NK-92 treated with Interleukin-12 subunit alpha and Interleukin-12 subunit beta, amount 100 ng/mL, for 24 hours (cell line): Measurements from ENCODE around the gene NUDT16.
"Not testable (repeated sequence)": the region's sequence is repeated elsewhere in the genome, so short reads cannot be mapped to it uniquely, and the experiment has no call there.

ENCODE experiments used
- DNase-seq: peaks from one replicate; lab custom pipeline; 2025; lab: John Stamatoyannopoulos, UW

The NUDT16 gene

DNA sequence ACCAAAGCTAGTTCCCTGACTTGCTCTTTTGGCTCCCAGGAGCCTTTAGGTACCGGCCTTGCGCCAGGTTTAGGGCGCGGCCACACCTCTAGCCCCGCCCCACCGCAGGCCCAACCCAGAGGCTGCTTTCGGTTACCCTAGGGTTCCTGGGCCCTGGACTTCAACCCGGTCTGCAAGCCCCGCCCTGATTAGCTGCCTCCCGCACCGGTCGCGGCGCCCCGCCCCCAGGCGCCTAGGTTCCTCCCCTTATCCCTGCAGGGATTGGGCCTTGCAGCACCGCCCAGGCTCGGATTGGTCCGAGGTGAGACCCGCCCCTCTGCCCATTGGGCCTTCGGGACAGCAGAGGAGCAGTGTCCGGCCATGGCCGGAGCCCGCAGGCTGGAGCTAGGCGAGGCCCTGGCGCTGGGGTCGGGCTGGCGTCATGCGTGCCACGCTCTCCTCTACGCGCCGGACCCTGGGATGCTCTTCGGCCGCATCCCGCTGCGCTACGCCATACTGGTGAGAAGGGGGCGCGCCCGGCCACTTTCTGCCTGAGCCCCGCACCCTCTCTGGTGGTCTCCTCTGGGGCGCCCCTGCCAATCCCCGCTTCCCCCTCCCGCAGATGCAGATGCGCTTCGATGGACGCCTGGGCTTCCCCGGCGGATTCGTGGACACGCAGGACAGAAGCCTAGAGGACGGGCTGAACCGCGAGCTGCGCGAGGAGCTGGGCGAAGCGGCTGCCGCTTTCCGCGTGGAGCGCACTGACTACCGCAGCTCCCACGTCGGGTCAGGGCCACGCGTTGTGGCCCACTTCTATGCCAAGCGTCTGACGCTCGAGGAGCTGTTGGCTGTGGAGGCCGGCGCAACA, at the start of gene NUDT16:
Gene NUDT16 (plus strand): TSS at position 330 of the 847 bp plus-strand sequence. CDS start 31 bp downstream, at position 361.
- peak; percentile 94 for DNase-seq

DNA sequence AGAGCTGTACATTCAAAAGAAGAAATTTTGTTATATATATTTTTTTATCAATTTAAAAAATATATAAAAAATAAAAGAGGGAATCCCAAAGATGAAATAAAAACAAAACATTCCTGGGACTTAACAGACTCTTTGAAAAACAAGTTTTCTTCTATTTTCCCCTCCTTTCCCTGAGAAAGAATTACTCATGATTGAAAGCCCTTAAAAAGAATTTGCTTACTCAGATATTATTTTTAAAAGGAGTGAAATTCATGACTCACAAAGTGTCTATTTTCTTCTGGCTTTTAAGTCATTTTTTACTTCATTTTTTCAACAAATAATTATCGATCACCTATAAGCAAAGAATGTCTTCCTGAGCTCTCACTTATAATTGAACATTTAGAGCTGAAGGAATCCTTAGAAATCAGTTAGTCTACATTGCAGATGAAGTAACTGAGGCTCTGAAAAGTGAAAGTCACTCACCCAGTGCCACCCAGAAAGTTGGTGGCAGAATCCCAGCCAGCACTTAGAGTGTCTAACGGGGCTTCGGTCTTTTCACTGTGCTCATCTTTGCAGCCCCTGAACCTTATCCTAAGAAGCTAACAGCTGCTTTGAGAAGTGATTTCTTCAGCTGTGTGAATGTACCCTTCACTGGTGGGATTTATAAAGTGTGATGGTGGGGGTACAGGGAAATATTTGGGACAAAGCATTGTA, 42.5 kb upstream of the NUDT16 start:
- DNase-seq: no peak

DNA sequence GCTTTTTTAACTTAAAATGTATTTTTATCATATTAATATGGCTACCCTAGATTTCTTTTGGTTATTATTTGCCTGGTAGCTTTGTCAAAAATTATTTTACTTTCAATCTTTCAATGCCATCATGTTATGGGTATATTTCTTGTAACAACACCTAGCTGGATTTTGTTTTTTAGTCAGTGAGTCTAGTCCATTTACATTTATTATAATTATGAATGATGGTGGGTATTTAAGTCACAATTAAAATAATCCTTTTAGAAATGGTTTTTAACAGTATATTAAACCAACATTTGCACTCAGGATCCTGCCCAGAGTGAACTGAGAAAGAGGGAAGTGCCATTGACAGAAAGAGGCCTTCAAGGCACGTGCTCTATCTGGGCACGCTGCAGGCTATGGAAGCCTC, 39.8 kb upstream of the NUDT16 start:
- no peak for DNase-seq

DNA sequence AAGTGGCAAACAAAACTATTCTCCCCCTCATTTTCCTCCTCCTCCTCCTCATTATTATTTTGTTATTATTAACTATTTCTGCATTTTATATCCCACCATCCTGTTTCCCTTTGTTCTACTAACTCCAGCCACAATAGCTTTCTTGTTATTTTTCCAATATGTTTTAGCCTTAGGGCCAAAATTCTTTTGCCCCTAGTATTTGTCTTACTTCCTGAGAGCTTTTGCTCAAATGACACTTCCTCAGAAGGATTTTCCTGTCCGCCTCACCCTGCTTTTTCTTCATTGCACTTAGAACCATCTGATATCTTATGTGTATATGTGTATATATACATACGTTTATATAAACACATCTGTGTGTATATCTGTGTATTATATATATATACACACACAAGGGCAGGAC, 32.7 kb upstream of the NUDT16 start:
- no peak for DNase-seq

DNA sequence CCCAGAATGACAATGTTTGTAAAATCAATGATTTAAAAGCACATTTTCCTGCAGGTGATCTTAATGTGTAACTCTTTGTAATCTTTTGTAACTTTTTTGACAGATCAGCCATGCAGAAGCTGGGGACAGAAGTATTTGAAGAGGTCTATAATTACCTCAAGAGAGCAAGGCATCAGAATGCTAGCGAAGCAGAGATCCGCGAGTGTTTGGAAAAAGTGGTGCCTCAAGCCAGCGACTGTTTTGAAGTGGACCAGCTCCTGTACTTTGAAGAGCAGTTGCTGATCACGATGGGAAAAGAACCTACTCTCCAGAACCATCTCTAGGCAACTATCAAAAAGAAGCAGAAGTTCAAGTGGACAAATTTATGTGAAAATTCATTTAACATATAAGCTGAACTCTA, 32.1 kb upstream of the NUDT16 start:
- no peak for DNase-seq

DNA sequence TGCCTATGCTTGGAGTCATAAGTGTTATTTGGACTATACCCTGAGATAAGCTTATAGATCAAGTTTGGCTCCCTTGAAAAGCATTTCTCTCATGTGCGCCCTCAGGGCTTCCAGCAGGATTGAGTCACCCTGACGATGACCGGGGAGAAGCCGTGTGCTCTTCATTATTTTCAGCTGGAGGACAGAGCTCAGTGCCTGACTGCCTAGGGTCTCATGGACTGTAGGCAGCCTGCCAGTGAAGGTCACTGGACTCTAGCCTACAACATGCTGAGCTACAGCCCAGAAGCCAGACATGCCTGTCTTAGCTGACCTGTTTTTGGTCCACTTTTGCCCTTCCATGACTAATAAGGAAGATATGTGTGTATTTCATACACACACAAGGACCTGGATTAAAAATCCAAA, 31.6 kb upstream of the NUDT16 start:
- DNase-seq: no peak

DNA sequence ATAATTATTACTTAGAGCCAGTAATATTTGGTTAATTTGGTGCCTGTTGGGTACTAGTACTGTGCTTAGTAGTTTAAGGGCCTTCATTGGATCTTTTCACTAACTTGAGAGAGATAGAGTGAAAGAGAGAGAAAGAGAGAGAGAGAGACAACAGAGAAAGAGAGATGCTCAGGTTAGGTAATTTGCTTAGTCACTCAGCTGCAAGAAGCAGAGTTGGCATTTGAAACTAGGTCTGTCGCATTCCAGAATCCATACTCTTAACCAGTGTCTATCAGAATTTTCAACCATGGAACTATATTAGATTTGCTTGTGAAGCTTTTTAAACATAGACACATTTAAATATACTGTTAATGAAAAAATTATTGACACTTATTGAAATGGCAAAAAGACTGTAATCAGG, 31.1 kb upstream of the NUDT16 start:
- DNase-seq: no peak

DNA sequence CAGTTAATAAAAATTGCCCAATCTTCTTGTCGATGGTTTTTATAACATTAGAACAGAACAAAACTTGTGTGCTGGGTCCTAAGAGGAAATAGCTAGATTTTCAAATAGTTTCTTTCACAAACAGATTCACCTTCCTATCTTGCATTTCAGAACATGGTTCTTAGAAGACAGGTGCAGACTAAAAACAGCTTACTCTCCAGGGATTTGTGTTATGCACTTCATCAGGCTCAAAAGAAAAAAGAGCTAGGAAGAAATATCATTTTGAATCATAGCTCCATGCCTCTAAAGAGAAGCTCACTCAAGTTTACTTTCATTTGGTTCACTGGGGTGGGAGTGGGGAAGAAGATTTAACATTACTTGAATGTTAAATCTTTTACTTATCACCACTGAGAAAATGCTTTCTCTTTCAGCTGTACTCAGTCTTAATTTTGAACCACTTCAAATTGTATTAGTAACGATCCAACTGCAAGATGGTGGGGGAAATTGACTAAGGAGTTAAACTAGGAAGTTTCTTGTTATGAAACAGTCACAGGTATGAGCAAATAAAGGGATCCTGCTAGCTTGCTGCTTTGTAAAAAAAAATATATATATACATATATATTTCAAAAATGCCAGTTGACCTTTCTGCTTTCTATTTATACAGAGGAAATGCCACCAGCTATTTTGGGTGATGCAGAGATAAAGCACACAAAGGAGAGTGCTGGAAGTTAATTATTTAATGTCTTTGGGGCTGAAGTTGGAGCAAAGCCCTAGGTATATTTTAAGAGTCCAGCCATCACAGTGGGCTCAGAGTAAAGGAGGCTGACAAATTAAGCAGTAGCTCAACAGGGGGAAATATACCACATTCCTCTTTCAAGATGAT, 28.3 kb upstream of the NUDT16 start:
- no peak for DNase-seq

DNA sequence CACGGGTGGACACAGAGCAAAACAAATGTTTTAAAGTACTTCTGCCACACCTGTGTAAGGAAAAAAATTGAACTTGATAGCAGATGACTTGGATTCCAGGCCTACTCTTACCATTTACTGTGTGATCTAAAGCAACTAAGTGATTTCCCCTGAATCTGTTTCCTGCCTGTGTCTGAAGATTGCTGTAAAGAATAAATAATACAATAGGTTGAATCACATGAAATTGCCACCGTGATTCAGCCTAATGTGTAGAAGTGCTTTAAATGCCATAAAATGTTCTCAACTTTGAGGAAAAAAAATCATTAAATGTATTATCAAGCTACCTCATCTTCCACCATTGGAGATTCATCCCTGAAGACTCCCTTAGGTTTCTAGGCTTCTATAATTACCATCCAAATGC, 27.6 kb upstream of the NUDT16 start:
- no peak for DNase-seq

DNA sequence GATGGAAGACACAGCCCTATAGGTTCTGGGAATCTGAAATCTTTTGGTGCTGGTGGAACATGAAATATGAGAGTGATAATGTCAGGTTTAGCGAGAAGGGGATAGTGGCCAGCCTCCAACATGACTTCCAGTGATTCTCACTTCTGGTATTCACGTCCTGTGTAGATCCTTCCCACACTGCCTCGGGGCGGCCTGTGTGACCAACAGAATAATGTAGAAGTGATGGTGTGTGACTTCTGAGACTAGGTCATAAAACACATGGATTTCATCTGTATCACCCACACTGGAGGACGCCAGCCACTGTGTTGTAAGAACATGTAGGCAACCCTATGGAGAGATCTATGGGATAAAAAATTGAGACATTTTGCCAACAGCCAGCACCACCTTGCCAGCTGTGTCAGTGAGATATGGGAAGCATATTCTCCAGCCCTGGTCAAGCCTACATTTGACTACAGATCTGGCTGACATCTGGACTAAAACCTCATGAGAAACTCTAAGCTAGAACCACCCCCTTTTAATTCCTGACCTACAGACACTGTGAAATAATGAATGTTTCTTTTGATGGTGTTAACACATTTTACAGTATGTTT, 25.5 kb upstream of the NUDT16 start:
- DNase-seq: no peak

DNA sequence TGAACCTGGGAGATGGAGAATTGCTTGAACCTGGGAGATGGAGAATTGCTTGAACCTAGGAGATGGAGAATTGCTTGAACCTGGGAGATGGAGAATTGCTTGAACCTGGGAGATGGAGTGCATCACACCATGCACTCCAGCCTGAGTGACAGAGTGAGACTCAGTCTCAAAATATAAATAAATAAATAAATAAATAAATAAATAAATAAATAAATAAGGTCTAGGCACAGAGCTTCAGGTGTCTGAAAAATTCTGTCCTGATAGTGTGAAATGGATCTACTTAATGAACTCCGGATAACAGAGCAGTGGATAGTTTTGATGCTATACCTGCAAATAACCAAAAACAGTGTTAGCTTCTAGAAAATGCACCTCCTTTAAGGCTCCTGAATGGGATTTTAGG, 24.3 kb upstream of the NUDT16 start:
- DNase-seq: no peak

DNA sequence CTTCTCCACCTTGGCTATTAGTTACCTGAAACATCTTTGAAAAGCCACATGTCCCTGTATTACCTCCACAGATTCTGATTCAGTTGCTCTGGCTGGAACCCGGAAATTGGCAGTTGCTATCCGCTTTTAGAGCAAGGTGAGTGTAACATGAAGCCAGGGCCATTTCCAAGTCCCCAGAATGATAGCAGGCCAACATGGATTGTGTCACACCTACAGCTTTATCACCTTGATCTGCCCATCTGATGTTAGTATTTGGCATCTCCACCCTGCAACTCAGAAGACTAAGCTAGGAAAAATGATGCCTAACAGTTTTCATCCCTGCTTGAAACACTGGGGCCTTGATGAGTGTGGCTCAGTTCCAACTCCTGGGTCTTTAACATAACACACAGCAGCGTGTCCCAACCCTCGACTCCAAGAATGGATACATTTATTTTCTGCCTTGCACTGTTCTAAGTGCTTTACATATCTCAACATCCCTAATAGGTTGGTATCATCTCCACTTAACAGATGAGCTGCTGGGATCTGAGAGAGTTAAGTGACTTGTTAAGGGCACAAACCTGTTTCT, 21.3 kb upstream of the NUDT16 start:
- no peak for DNase-seq

DNA sequence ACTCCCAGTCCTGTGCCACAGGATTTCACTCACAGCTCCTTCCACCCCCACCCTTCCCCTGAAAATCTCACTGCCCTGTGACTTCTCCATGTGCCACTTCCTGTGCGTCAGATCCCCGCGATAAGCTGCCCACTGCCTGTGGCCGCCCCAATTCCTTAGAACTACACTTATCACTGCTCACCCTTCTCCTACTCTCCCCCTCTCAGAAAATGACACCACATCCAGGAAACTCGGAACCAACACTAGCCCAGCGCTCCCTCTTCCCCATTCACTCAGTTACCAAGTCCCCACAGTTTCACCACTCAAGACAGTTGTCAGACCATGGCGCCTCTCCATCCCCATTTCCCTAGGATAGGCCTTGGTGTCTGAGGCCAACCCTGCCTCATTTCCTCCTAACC, 20.5 kb upstream of the NUDT16 start:
- DNase-seq: not testable (repeated sequence)

DNA sequence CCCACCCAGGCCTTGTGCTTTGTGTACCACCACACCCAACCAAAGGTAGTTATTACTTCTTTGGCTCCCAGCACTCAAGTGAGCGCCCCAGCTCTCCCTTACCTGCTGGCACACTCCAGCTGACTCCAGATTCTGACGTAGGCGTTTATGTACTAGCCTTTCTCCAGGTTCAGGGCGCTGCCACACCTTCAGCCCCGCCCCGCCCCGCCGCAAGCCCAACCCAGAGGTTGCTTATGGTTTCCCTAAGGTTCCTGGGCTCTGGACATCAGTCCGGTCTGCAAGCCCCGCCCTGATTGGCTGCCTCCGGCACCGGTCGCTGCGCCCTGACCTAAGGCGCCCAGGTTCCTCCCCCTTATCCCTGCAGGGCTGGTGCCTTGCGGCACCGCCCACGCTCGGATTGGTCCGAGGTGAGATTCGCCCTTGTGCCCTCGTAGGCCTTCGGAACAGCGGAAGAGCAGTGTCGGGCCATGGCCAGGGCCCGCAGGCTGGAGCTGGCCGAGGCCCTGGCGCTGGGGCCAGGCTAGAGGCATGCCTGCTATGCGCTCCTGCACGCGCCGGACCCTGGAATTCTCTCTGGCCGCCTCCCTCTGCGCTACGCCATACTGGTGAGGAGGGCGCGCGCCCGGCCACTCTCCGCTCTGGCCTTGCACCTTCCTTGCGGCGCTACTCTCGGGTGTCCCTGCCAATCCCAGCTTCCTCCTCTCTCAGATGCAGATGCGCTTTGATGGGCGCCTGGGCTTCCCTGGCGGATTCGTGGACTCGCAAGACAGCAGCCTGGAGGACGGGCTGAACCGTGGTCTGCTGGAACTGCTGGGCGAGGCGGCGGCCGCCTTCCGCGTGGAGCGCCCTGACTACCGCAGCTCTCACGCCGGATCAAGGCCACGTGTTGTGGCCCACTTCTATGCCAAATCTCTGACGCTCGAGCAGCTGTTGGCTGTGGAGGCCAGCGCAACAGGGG, 19.8 kb upstream of the NUDT16 start:
- no peak for DNase-seq

DNA sequence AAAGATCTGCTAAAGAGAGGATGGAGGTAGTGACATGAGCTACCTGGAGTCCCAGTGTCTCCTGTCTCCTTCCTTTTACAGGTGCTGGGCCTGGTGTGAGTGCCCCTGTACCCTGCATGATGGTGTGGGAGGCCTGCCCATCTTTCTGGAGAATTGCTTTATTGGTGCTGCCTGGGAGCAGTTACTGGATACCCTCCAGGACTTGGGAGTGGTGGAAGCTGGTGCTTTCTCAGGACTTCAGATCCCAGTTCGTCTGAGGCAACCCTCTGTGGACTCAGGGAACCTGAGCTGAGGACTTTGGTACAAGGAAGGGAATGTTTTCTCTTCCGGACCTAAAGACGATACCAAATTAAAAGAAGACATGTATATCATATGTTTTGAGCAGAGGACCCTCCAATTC, 18.3 kb upstream of the NUDT16 start:
- no peak for DNase-seq

DNA sequence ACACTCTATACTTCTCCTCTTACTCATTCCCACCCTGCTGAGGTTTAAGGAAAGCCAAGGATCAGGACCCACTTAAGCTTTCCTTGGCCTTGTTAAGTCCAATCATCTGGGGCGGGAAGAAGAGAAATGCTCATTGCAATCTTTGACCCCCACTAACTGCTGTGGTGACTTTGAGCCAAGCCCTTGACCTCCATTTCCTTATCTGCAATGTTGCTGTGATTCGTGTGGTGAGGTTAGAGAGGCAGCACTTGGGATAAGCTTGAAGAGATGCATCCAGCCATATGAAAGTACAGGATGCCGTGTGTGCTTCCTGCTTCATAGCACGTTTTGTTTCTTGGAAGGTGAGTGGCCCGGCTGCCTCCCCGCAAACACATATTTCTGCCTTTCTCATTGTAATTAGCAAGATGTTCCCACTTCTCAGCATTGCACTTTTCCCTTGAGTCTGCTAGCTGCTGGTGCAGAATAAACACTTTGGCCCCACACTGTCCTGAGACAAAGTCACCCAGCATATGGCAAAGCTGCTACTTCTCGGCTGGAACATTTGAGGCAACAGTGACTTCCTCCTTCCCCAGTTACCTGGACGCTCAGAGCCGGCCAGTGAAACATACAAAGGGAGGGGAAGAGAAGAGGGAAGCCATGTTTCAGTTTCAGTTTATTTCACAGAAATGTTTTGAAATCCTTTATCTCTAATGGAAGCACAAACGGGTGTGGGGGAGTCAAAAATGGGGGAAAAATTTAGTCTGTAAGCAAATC, 10.5 kb upstream of the NUDT16 start:
- no peak for DNase-seq

DNA sequence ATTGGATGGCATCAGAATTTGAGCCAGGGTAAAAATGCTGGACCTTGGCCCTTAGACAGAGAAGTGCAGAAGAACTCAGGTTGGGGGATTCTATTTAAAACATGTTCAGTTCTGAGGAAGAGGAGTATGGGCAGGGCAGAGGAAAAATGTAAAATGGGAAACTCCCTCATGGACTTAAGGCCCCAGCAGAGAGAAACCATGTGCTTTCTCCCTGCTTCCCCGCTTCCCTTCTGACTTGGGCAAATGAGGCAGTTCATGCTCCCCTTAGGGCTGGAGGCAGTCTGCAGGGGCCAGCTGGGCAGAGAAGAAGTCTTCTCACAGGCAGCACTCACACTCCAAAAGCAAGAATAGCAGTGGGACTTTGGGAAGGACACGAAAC, 9.9 kb upstream of the NUDT16 start:
- no peak for DNase-seq

DNA sequence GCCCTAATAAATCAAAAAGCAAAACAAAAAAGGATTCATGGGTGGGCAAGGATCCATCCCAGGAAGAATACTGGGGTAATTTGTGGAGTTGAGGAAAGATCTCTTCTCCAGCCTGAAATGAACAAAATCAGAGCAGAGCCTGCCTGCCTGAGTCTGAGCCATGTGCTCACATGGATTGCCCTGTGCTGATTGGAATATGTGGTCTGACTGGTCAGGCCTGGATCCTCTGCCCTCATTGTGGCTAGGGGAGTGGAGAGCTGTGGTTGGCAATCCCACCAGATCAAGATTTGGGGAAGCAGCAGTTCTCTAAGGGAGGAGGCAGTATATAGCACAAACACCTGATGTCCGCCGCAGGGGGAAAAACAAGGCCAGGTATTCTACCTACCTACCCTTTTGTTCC, 6.8 kb upstream of the NUDT16 start:
- DNase-seq: no peak

DNA sequence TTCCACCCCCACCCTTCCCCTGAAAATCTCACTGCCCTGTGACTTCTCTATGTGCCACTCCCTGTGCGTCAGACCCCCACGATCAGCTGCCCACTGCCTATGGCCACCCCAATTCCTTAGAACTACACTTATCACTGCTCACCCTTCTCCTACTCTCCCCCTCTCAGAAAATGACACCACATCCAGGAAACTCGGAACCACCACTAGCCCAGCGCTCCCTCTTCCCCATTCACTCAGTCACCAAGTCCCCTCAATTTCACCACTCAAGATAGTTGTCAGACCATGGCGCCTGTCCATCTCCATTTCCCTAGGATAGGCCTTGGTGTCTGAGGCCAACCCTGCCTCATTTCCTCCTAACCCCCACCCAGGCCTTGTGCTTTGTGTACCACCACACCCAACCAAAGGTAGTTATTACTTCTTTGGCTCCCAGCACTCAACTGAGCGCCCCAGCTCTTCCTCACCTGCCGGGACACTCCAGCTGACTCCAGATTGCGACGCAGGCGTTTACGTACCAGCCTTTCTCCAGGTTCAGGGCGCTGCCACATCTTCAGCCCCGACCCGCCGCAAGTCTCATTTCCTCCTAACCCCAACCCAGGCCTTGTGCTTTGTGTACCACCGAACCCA, 641 bp upstream of the NUDT16 start:
- not testable (repeated sequence) for DNase-seq
